HG02973 (cell line): Measurements from ENCODE around the gene ANGPTL8.

ENCODE experiments used
- ATAC-seq: cut with Tn5 transposase; IDR thresholded peaks from one replicate; pipeline ENCODE4 v1.9.1; 2021; ENCODE audit warnings: moderate library complexity; ENCODE audit not compliant: unreplicated experiment

The ANGPTL8 gene

GRCh38 chr19:11260996-11261395 lies 21.6 kb downstream of the ANGPTL8 start:
- ATAC-seq: no peak

- ATAC-seq: no peak
These were observed 22.1 kb downstream of the ANGPTL8 start for GRCh38 chr19:11261431-11261970.

GRCh38 chr19:11261971-11262839 lies 22.8 kb downstream of the ANGPTL8 start, which contains the start of gene DOCK6:
Gene DOCK6 (minus strand): TSS chr19:11262524. CDS start chr19:11262440, 84 bp downstream.
- no peak for ATAC-seq

- no peak for ATAC-seq
These were observed 24.3 kb downstream of the ANGPTL8 start for GRCh38 chr19:11263726-11264125.

- ATAC-seq: no peak
These were observed 25.2 kb downstream of the ANGPTL8 start for GRCh38 chr19:11264452-11265176.

GRCh38 chr19:11265177-11265784 lies 25.9 kb downstream of the ANGPTL8 start:
- ATAC-seq: no peak

GRCh38 chr19:11265785-11266236 lies 26.4 kb downstream of the ANGPTL8 start:
- ATAC-seq: no peak

GRCh38 chr19:11267316-11268085 lies 28.1 kb downstream of the ANGPTL8 start:
- ATAC-seq: no peak

- ATAC-seq: no peak
These were observed 29.4 kb downstream of the ANGPTL8 start for GRCh38 chr19:11268783-11269267.

GRCh38 chr19:11269408-11269807 lies 30.0 kb downstream of the ANGPTL8 start:
- ATAC-seq: no peak

GRCh38 chr19:11273296-11273695 lies 33.9 kb downstream of the ANGPTL8 start:
- no peak for ATAC-seq

- ATAC-seq: no peak
These were observed 34.6 kb downstream of the ANGPTL8 start for GRCh38 chr19:11273989-11274388.

GRCh38 chr19:11274533-11275086 lies 35.2 kb downstream of the ANGPTL8 start:
- no peak for ATAC-seq

GRCh38 chr19:11278670-11279069 lies 39.3 kb downstream of the ANGPTL8 start:
- ATAC-seq: no peak

- no peak for ATAC-seq
These were observed 40.3 kb downstream of the ANGPTL8 start for GRCh38 chr19:11279505-11280236.

GRCh38 chr19:11281356-11282049 lies 42.1 kb downstream of the ANGPTL8 start:
- ATAC-seq: no peak

- ATAC-seq: no peak
These were observed 45.1 kb downstream of the ANGPTL8 start for GRCh38 chr19:11284515-11284914.

GRCh38 chr19:11286312-11286974 lies 47.0 kb downstream of the ANGPTL8 start:
- no peak for ATAC-seq
